Colon (tissue), 2 donors: ENCODE results near the gene TGIF1.
"Not testable (repeated sequence)": the region's sequence is repeated elsewhere in the genome, so short reads cannot be mapped to it uniquely, and the experiment has no call there.

ENCODE experiments used
- FAIRE-seq: peaks from 2 replicates; lab custom pipeline; 2012; peaks lifted over from hg19 to GRCh38; lab: Jason Lieb, UNC
- donor health status: control.
- donor health status: control.

Gene TGIF1

GRCh38 chr18:3450012-3450798 lies at the start of gene TGIF1:
Gene TGIF1, plus strand, starts transcription at chr18:3450172. Its CDS starts 318 bp downstream, at chr18:3450490.
- FAIRE-seq, result no peak

GRCh38 chr18:3400567-3401296 lies 49.2 kb upstream of the TGIF1 start:
- no peak for FAIRE-seq

- no peak for FAIRE-seq
These were observed 48.0 kb upstream of the TGIF1 start for GRCh38 chr18:3401669-3402620.

GRCh38 chr18:3402982-3403451 lies 47.0 kb upstream of the TGIF1 start:
- FAIRE-seq, result no peak

GRCh38 chr18:3405713-3406112 lies 44.3 kb upstream of the TGIF1 start:
- no peak for FAIRE-seq

GRCh38 chr18:3408107-3408506 lies 41.9 kb upstream of the TGIF1 start:
- no peak for FAIRE-seq

GRCh38 chr18:3409811-3410210 lies 40.2 kb upstream of the TGIF1 start:
- FAIRE-seq, result no peak

GRCh38 chr18:3410273-3410672 lies 39.7 kb upstream of the TGIF1 start:
- FAIRE-seq, result no peak

GRCh38 chr18:3410876-3411275 lies 39.1 kb upstream of the TGIF1 start:
- not testable (repeated sequence) for FAIRE-seq

GRCh38 chr18:3411327-3411726 lies 38.6 kb upstream of the TGIF1 start:
- FAIRE-seq, result no peak

- no peak for FAIRE-seq
These were observed 38.1 kb upstream of the TGIF1 start for GRCh38 chr18:3411854-3412268.

- not testable (repeated sequence) for FAIRE-seq
These were observed 37.4 kb upstream of the TGIF1 start for GRCh38 chr18:3412528-3412927.

- no peak for FAIRE-seq
These were observed 34.9 kb upstream of the TGIF1 start for GRCh38 chr18:3415110-3415509.

GRCh38 chr18:3418083-3418482 lies 31.9 kb upstream of the TGIF1 start:
- no peak for FAIRE-seq

GRCh38 chr18:3420919-3421279 lies 29.1 kb upstream of the TGIF1 start:
- FAIRE-seq, result no peak

GRCh38 chr18:3422905-3423304 lies 27.1 kb upstream of the TGIF1 start:
- no peak for FAIRE-seq

- FAIRE-seq, result no peak
These were observed 25.6 kb upstream of the TGIF1 start for GRCh38 chr18:3424280-3424890.

GRCh38 chr18:3425030-3425429 lies 24.9 kb upstream of the TGIF1 start:
- no peak for FAIRE-seq

GRCh38 chr18:3425446-3425845 lies 24.5 kb upstream of the TGIF1 start:
- FAIRE-seq, result no peak

GRCh38 chr18:3426074-3426473 lies 23.9 kb upstream of the TGIF1 start:
- FAIRE-seq, result no peak

- FAIRE-seq, result no peak
These were observed 22.0 kb upstream of the TGIF1 start for GRCh38 chr18:3427944-3428343.

- FAIRE-seq, result no peak
These were observed 20.9 kb upstream of the TGIF1 start for GRCh38 chr18:3429121-3429520.
